HCT116 (cell line): ENCODE results near the gene EXOC6B. TPM values are rescaled to one million over a fixed set of nuclear protein-coding genes. Genes with fewer than 3 reads are reported as not detected.

Source experiments
- ATAC-seq: fragments of 200-7000 bp; cut with Tn5 transposase; 2 replicates; pipeline ENCODE4 v1.9.1; 2020; ENCODE audit warnings: mild to moderate bottlenecking, moderate library complexity
- BruUV-seq: library from RNA; stranded (reverse); fragments of 400-500 nt; replicated peaks from 2 replicates; lab custom pipeline; 2021; lab: Mats Ljungman, UMichigan
- CTCF ChIA-PET: fragments of 300-600 bp; sonication (Branson Sonifier 250); formaldehyde crosslinking; loops from one replicate; lab custom pipeline; 2021; ENCODE audit warnings: antibody characterized with exemption; lab: Charles Lee
- POLR2A ChIA-PET: fragments of 300-600, 350-600 bp; sonication (Branson Sonifier 250); formaldehyde crosslinking; loops from one replicate; lab custom pipeline; 2021; ENCODE audit warnings: antibody characterized with exemption; lab: Charles Lee
- RAD21 ChIA-PET, 2 experiments: fragments of 300-600 bp; sonication (Branson Sonifier 250); formaldehyde crosslinking; loops; one replicate each; lab custom pipeline; 2023; ENCODE audit warnings: low total read pairs in 2 of 2; ENCODE audit not compliant: uncharacterized antibody in 2 of 2, unreplicated experiment in 2 of 2, low non-redundant PET in 1 of 2; lab: Charles Lee
- DNase-seq: peaks from one replicate; pipeline ENCODE4 v3.0.0-alpha.2; 2010; ENCODE audit warnings: low read depth, low spot score
- H2AFZ ChIP-seq: fragments of 200-600 bp; shearing (Covaris generic), sonication (generic); 2 replicates; pipeline ENCODE4 v1.6.1; 2017; ENCODE audit warnings: low read depth, mixed run types, mixed read lengths, antibody characterized with exemption, low read length; ENCODE audit not compliant: poor library complexity, severe bottlenecking
- H3K27ac ChIP-seq: 2 replicates; pipeline ENCODE4 v1.5.1; 2012; ENCODE audit warnings: low read depth, low read length
- H3K27me3 ChIP-seq: fragments of 200-600 bp; sonication (generic); 2 replicates; pipeline ENCODE4 v1.6.1; 2016; ENCODE audit warnings: mixed run types, low read length, mixed read lengths; ENCODE audit not compliant: insufficient read depth
- H3K36me3 ChIP-seq, 2 experiments: fragments of 200-500 bp in 1 of 2; fragments of 200-600 bp in 1 of 2; sonication (Bioruptor generic) in 1 of 2; sonication (generic) in 1 of 2; 2 replicates each; pipeline versions ENCODE4 v1.5.1 to v1.6.1; 2014 to 2016; ENCODE audit warnings: low read length in 2 of 2, inconsistent platforms in 1 of 2, mixed read lengths in 1 of 2, mixed run types in 1 of 2; ENCODE audit not compliant: insufficient read depth in 2 of 2, control insufficient read depth in 1 of 2
- H3K4me1 ChIP-seq, 2 experiments: fragments of 200-600 bp in 1 of 2; sonication (generic) in 1 of 2; 2 replicates each; pipeline versions ENCODE4 v1.5.1 to v1.6.1; 2012 to 2017; ENCODE audit warnings: low read length in 2 of 2, inconsistent platforms in 1 of 2, mild to moderate bottlenecking in 1 of 2, mixed read lengths in 1 of 2, mixed run types in 1 of 2, moderate library complexity in 1 of 2; ENCODE audit not compliant: insufficient read depth in 2 of 2, control insufficient read depth in 1 of 2
- H3K4me2 ChIP-seq: fragments of 200-600 bp; sonication (generic); 2 replicates; pipeline ENCODE4 v1.6.1; 2017; ENCODE audit warnings: mixed run types, low read length, mixed read lengths
- H3K4me3 ChIP-seq, 2 experiments: fragments of 200-600 bp in 1 of 2; sonication (generic) in 1 of 2; replicated peaks in 1 of 2; 2 replicates each; pipeline ENCODE4 v1.5.1; 2011 to 2016; ENCODE audit warnings: low read length in 2 of 2, control low read depth in 1 of 2, low read depth in 1 of 2, mild to moderate bottlenecking in 1 of 2, mixed read lengths in 1 of 2, mixed run types in 1 of 2
- H3K79me2 ChIP-seq: fragments of 200-600 bp; sonication (generic); 2 replicates; pipeline ENCODE4 v1.6.1; 2017; ENCODE audit warnings: mild to moderate bottlenecking, mixed run types, low read length, moderate library complexity, mixed read lengths; ENCODE audit not compliant: insufficient read depth
- H3K9ac ChIP-seq: fragments of 200-600 bp; sonication (generic); 2 replicates; pipeline ENCODE4 v1.6.1; 2016; ENCODE audit warnings: low read length, mixed read lengths
- H3K9me2 ChIP-seq: fragments of 200-600 bp; sonication (generic), shearing (Covaris generic); 2 replicates; pipeline ENCODE4 v1.6.1; 2017; ENCODE audit warnings: mixed run types, mild to moderate bottlenecking, moderate library complexity; ENCODE audit not compliant: insufficient read depth
- H3K9me3 ChIP-seq, 2 experiments: fragments of 200-500 bp in 1 of 2; fragments of 200-600 bp in 1 of 2; sonication (Bioruptor generic) in 1 of 2; sonication (generic) in 1 of 2; 2 replicates each; pipeline ENCODE4 v1.6.1; 2014 to 2017; ENCODE audit warnings: low read length in 2 of 2, mixed read lengths in 2 of 2, inconsistent platforms in 1 of 2, low read depth in 1 of 2, mild to moderate bottlenecking in 1 of 2, mixed run types in 1 of 2, moderate library complexity in 1 of 2; ENCODE audit not compliant: control insufficient read depth in 1 of 2, insufficient read depth in 1 of 2
- H4K20me1 ChIP-seq: fragments of 200-600 bp; sonication (generic), shearing (Covaris generic); 2 replicates; pipeline ENCODE4 v1.6.1; 2017; ENCODE audit warnings: mixed run types, mild to moderate bottlenecking, moderate library complexity; ENCODE audit not compliant: insufficient read depth
- ATF3 ChIP-seq: IDR thresholded peaks from 2 replicates; pipeline ENCODE4 v1.6.1; 2012
- CBX3 ChIP-seq: IDR thresholded peaks from 2 replicates; pipeline ENCODE4 v1.6.1; 2012; ENCODE audit warnings: low read depth
- CEBPB ChIP-seq: IDR thresholded peaks from 2 replicates; pipeline ENCODE4 v1.6.1; 2012; ENCODE audit warnings: low read depth
- CTCF ChIP-seq, 3 experiments: fragments of 200-600 bp in 1 of 3; sonication (generic) in 1 of 3; IDR thresholded peaks in 2 of 3; conservative IDR thresholded peaks in 1 of 3; 2 replicates each; pipeline ENCODE4 v1.5.1; 2012 to 2017; ENCODE audit warnings: low read depth in 2 of 3, low read length in 2 of 3, antibody characterized with exemption in 1 of 3, borderline replicate concordance in 1 of 3, control low read depth in 1 of 3, mild to moderate bottlenecking in 1 of 3, mixed read lengths in 1 of 3, mixed run types in 1 of 3, moderate library complexity in 1 of 3; ENCODE audit not compliant: insufficient read depth in 1 of 3
- EGR1 ChIP-seq: IDR thresholded peaks from 2 replicates; pipeline ENCODE4 v1.6.1; 2012; ENCODE audit warnings: low read depth
- ELF1 ChIP-seq: IDR thresholded peaks from 2 replicates; pipeline ENCODE4 v1.6.1; 2012; ENCODE audit warnings: low read depth, borderline replicate concordance
- EZH2 ChIP-seq: fragments of 200-600 bp; sonication (generic); IDR thresholded peaks from 2 replicates; pipeline ENCODE4 v1.6.1; 2017; ENCODE audit warnings: antibody characterized with exemption, mixed run types
- FOSL1 ChIP-seq: IDR thresholded peaks from 2 replicates; pipeline ENCODE4 v1.6.1; 2012; ENCODE audit warnings: low read depth
- POLR2A ChIP-seq: IDR thresholded peaks from 2 replicates; pipeline ENCODE4 v1.7.0; 2011; ENCODE audit warnings: borderline replicate concordance; ENCODE audit not compliant: insufficient read depth, insufficient read length; ENCODE audit errors: extremely low read depth
- POLR2AphosphoS5 ChIP-seq: IDR thresholded peaks from 2 replicates; pipeline ENCODE4 v1.6.1; 2011; ENCODE audit warnings: mild to moderate bottlenecking, low read depth, low read length, moderate library complexity
- RAD21 ChIP-seq: IDR thresholded peaks from 2 replicates; pipeline ENCODE4 v1.6.1; 2012; ENCODE audit warnings: low read depth, mild to moderate bottlenecking
- REST ChIP-seq: IDR thresholded peaks from 2 replicates; pipeline ENCODE4 v1.6.1; 2012; ENCODE audit warnings: low read depth
- SP1 ChIP-seq: IDR thresholded peaks from 2 replicates; pipeline ENCODE4 v1.6.1; 2012; ENCODE audit warnings: low read depth
- SRF ChIP-seq: IDR thresholded peaks from 2 replicates; pipeline ENCODE4 v1.6.1; 2012; ENCODE audit warnings: low read depth
- YY1 ChIP-seq: IDR thresholded peaks from 2 replicates; pipeline ENCODE4 v1.6.1; 2011; ENCODE audit warnings: low read length, low read depth, moderate library complexity, mild to moderate bottlenecking; ENCODE audit not compliant: insufficient replicate concordance; ENCODE audit errors: extremely low read depth
- ZFX ChIP-seq: fragments of 450-650 bp; IDR thresholded peaks from 2 replicates; pipeline ENCODE4 v1.6.1; 2017
- ZNF274 ChIP-seq: fragments of 200-500 bp; sonication (Bioruptor generic); IDR thresholded peaks from 2 replicates; pipeline ENCODE4 v1.6.1; 2014; ENCODE audit warnings: mild to moderate bottlenecking, low read depth, low read length, inconsistent platforms
- intact Hi-C: fragments of 100-400 bp; cut with micrococcal nuclease; formaldehyde crosslinking; loops from 2 replicates; pipeline ENCODE4 v1.10.0; 2022
- total RNA-seq: library from RNA; stranded (reverse); gene quantifications from one replicate; pipeline ENCODE4 v1.2.1, GENCODE V29; 2021; ENCODE audit not compliant: unreplicated experiment
- TF ChIP-seq, protein P1 (sequence below): IDR thresholded peaks from 2 replicates; pipeline ENCODE4 v1.6.1; 2012

Gene EXOC6B
- total RNA-seq, 1 experiment from 2014 or later = 25.4 TPM

DNA sequence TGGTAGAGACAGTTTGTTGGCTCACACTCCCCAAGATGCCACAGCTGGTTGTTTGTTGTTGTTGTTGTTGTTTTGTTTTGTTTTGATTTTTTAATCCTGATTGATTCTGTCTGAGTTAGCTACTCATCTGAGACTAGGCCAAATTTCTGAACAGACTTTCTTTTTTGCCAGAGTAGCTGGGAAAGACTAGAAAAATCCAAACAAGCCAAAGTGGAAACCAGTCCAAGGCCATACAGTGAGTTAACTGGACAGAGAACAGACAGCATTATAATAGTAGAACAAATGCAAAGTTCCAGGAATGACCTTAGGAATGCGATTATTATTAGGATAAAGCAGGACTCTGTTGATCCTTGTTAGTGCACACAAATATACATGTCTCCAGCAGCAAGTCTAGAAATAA lies 634.4 kb downstream of the EXOC6B start (continued):
- no peak for TF ChIP-seq ATF3
- no peak for TF ChIP-seq EZH2
- no peak for TF ChIP-seq ELF1
- no peak for TF ChIP-seq CEBPB

GRCh38 chr2:72185206-72185605 lies 640.6 kb downstream of the EXOC6B start:
- no peak overlapping the region for H3K27ac ChIP-seq
- intact Hi-C loops = no loop called here
- no peak overlapping the region for H3K4me2 ChIP-seq
- H3K9me3 ChIP-seq = no peaks in the 10 kb centered on the region
- DNase-seq (no peak), ATAC-seq (no peak)
- ChIA-PET CTCF (no interaction called here), POLR2A (no interaction called here), RAD21 (no interaction called here)
- no peak overlapping the region for H3K4me3 ChIP-seq
- H3K79me2 ChIP-seq = no peaks in the 10 kb centered on the region
- peaks cover 2 to 13% of the 10 kb centered on the region in 2 experiments; a peak in 2 of 4 replicates for H3K4me1 ChIP-seq
- no peaks in the 10 kb centered on the region for H3K27me3 ChIP-seq
- H3K9me2 ChIP-seq = no peaks in the 10 kb centered on the region
- no peak overlapping the region for H3K9ac ChIP-seq
- no peaks in the 10 kb centered on the region for H4K20me1 ChIP-seq
- H2AFZ ChIP-seq = no peak overlapping the region
- no peaks in the 10 kb centered on the region for H3K36me3 ChIP-seq
- BruUV-seq = no TSS peak
- TF ChIP-seq ZFX = no peak
- TF ChIP-seq ZNF274 = no peak
- no peak for TF ChIP-seq CBX3
- no peak for TF ChIP-seq YY1
- TF ChIP-seq FOSL1 = no peak
- no peak for TF ChIP-seq SP1
- TF ChIP-seq REST = no peak
- TF ChIP-seq POLR2A = no peak
- TF ChIP-seq EGR1 = no peak
- no peak for TF ChIP-seq SRF
- no peak for TF ChIP-seq POLR2AphosphoS5
- TF ChIP-seq ELF1 = no peak
- TF ChIP-seq CTCF (IDR thresholded peaks at IDR 0.05 in 2 of 3, conservative IDR thresholded peaks at IDR 0.05 in 1 of 3; ENCODE audit: borderline replicate concordance in 1 of 3, insufficient read depth in 1 of 3, low read depth in 2 of 3, low read length in 2 of 3) = no peak
- TF ChIP-seq EZH2 = no peak
- no peak for TF ChIP-seq RAD21
- TF ChIP-seq, protein P1, sequence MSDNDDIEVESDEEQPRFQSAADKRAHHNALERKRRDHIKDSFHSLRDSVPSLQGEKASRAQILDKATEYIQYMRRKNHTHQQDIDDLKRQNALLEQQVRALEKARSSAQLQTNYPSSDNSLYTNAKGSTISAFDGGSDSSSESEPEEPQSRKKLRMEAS = no peak
- TF ChIP-seq ATF3 = no peak
